IMR-90 (cell line): Measurements from ENCODE around the gene MMAB. TPM values are rescaled to one million over a fixed set of nuclear protein-coding genes. Genes with fewer than 3 reads are reported as not detected.

Experiments
- ATAC-seq: fragments of 200-7000 bp; cut with Tn5 transposase; 2 replicates; pipeline ENCODE4 v1.9.1; 2020; ENCODE audit warnings: low read depth, mild to moderate bottlenecking, moderate library complexity
- BruUV-seq: library from RNA; stranded (reverse); fragments of 400-500 nt; replicated peaks from 2 replicates; lab custom pipeline; 2021; lab: Mats Ljungman, UMichigan
- CTCF ChIA-PET: fragments of 300-600 bp; formaldehyde crosslinking; extraction: SDS; loops from one replicate; lab custom pipeline; 2021; ENCODE audit warnings: antibody characterized with exemption; lab: Yijun Ruan, JAX
- POLR2A ChIA-PET: fragments of 300-600 bp; sonication (Branson Sonifier 250); formaldehyde crosslinking; loops from one replicate; lab custom pipeline; 2022; ENCODE audit warnings: antibody characterized with exemption; ENCODE audit not compliant: unreplicated experiment; lab: Charles Lee
- DNase-seq: peaks from one replicate; pipeline ENCODE4 v3.0.0; 2013
- H2AFZ ChIP-seq: replicated peaks from 2 replicates; pipeline ENCODE3; 2013; ENCODE audit warnings: low read length, mild to moderate bottlenecking; ENCODE audit not compliant: poor library complexity
- H2AK5ac ChIP-seq: 2 replicates; pipeline ENCODE4 v1.6.1; 2013; ENCODE audit warnings: low read depth, low read length, inconsistent platforms
- H2AK9ac ChIP-seq: replicated peaks from 2 replicates; pipeline ENCODE3; 2013; ENCODE audit warnings: mild to moderate bottlenecking, low read depth, low read length, moderate library complexity; ENCODE audit not compliant: poor library complexity
- H2BK120ac ChIP-seq: 2 replicates; pipeline ENCODE4 v1.6.1; 2013; ENCODE audit warnings: low read depth, low read length, inconsistent platforms
- H2BK15ac ChIP-seq: 3 replicates; pipeline ENCODE4 v1.6.1; 2013; ENCODE audit warnings: low read depth, low read length, inconsistent platforms
- H2BK20ac ChIP-seq: 2 replicates; pipeline ENCODE4 v1.6.1; 2013; ENCODE audit warnings: low read depth, mild to moderate bottlenecking, inconsistent platforms, low read length, moderate library complexity
- H2BK5ac ChIP-seq: 2 replicates; pipeline ENCODE4 v1.6.1; 2013; ENCODE audit warnings: mild to moderate bottlenecking, low read depth, low read length, inconsistent platforms; ENCODE audit not compliant: poor library complexity, severe bottlenecking
- H3K14ac ChIP-seq: replicated peaks from 2 replicates; pipeline ENCODE4 v1.6.1; 2013; ENCODE audit warnings: low read depth, low read length, inconsistent platforms
- H3K18ac ChIP-seq: 2 replicates; pipeline ENCODE4 v1.6.1; 2013; ENCODE audit warnings: low read depth, low read length, control low read depth
- H3K23ac ChIP-seq: 2 replicates; pipeline ENCODE4 v1.6.1; 2013; ENCODE audit warnings: low read depth, low read length, inconsistent platforms
- H3K27ac ChIP-seq: 2 replicates; pipeline ENCODE4 v1.5.1; 2013; ENCODE audit warnings: mild to moderate bottlenecking, control low read depth, low read length; ENCODE audit not compliant: insufficient read depth
- H3K27me3 ChIP-seq: 2 replicates; pipeline ENCODE4 v1.6.1; 2013; ENCODE audit warnings: low read length; ENCODE audit not compliant: control insufficient read depth, insufficient read depth
- H3K36me3 ChIP-seq: 2 replicates; pipeline ENCODE4 v1.6.1; 2013; ENCODE audit warnings: low read length, mixed read lengths; ENCODE audit not compliant: control insufficient read depth, insufficient read depth
- H3K4ac ChIP-seq: 2 replicates; pipeline ENCODE4 v1.6.1; 2013; ENCODE audit warnings: low read depth, low read length, inconsistent platforms
- H3K4me1 ChIP-seq: 2 replicates; pipeline ENCODE4 v1.6.1; 2013; ENCODE audit warnings: low read length, mixed read lengths; ENCODE audit not compliant: control insufficient read depth, insufficient read depth
- H3K4me2 ChIP-seq: 2 replicates; pipeline ENCODE4 v1.6.1; 2013; ENCODE audit warnings: low read depth, mild to moderate bottlenecking, control low read depth, low read length, moderate library complexity
- H3K4me3 ChIP-seq: 2 replicates; pipeline ENCODE4 v1.5.1; 2013; ENCODE audit warnings: low read depth, mild to moderate bottlenecking, control low read depth, low read length, moderate library complexity; ENCODE audit not compliant: insufficient read depth
- H3K56ac ChIP-seq: 2 replicates; pipeline ENCODE4 v1.6.1; 2013; ENCODE audit warnings: low read length, inconsistent platforms; ENCODE audit not compliant: insufficient read depth; ENCODE audit errors: extremely low read depth
- H3K79me1 ChIP-seq, 2 experiments: 2 replicates each; pipeline ENCODE4 v1.6.1; 2013; ENCODE audit warnings: low read length in 2 of 2, inconsistent platforms in 1 of 2, low read depth in 1 of 2
- H3K9ac ChIP-seq: 2 replicates; pipeline ENCODE4 v1.6.1; 2013; ENCODE audit warnings: low read depth, low read length, control low read depth
- H3K9me1 ChIP-seq: 2 replicates; pipeline ENCODE4 v1.6.1; 2013; ENCODE audit warnings: low read length, inconsistent platforms; ENCODE audit not compliant: insufficient read depth
- H3K9me3 ChIP-seq: 2 replicates; pipeline ENCODE4 v1.6.1; 2013; ENCODE audit warnings: low read length; ENCODE audit not compliant: control insufficient read depth, insufficient read depth
- H4K20me1 ChIP-seq: 2 replicates; pipeline ENCODE4 v1.6.1; 2013; ENCODE audit warnings: low read length, inconsistent platforms; ENCODE audit not compliant: insufficient read depth
- H4K5ac ChIP-seq: 2 replicates; pipeline ENCODE4 v1.6.1; 2013; ENCODE audit warnings: mild to moderate bottlenecking, low read depth, low read length, control low read depth
- H4K8ac ChIP-seq, 2 experiments: 2 replicates each; pipeline ENCODE4 v1.6.1; 2013; ENCODE audit warnings: low read depth in 2 of 2, low read length in 2 of 2, control low read depth in 1 of 2, inconsistent platforms in 1 of 2
- H4K91ac ChIP-seq: 2 replicates; pipeline ENCODE4 v1.6.1; 2013; ENCODE audit warnings: low read depth, low read length, inconsistent platforms; ENCODE audit not compliant: insufficient read depth
- CEBPB ChIP-seq: IDR thresholded peaks from 2 replicates; pipeline ENCODE4 v1.6.1; 2012; ENCODE audit warnings: low read depth, low read length, improper control_type of control experiment
- FOS ChIP-seq: fragments of 150-350 bp; IDR thresholded peaks from 2 replicates; pipeline ENCODE4 v1.6.1; 2016; ENCODE audit warnings: low read depth, low read length
- MAFK ChIP-seq: IDR thresholded peaks from 2 replicates; pipeline ENCODE4 v1.6.1; 2012; ENCODE audit warnings: low read depth, low read length, improper control_type of control experiment
- MAZ ChIP-seq: IDR thresholded peaks from 2 replicates; pipeline ENCODE4 v1.6.1; 2012; ENCODE audit warnings: low read depth, mild to moderate bottlenecking, low read length, improper control_type of control experiment, moderate library complexity, borderline replicate concordance
- WGBS, 2 experiments: methylation state at CpG; one replicate each; pipeline versions ENCODE4 v1.1.5 to v1.1.7; 2013; ENCODE audit warnings: missing lambda C conversion rate in 2 of 2; ENCODE audit not compliant: insufficient read length in 1 of 2; ENCODE audit errors: extremely low coverage in 2 of 2; 5-methylcytosine and 5-hydroxymethylcytosine counted together
- dilution Hi-C: fragments of 300-500 bp; cut with HindIII; formaldehyde crosslinking; loops from one replicate; pipeline ENCODE4 v1.14.3; 2018; ENCODE audit warnings: low sequenced_read_pairs; ENCODE audit not compliant: unreplicated experiment
- in situ Hi-C: fragments of 300-500 bp; cut with MboI; formaldehyde crosslinking; loops from 3 replicates; pipeline ENCODE4 v1.14.3; 2019; ENCODE audit warnings: low sequenced_read_pairs, inconsistent platforms, mixed read lengths
- intact Hi-C: fragments of 100-400 bp; cut with micrococcal nuclease; formaldehyde crosslinking; loops from 2 replicates; pipeline ENCODE4 v1.10.0; 2022
- polyA plus RNA-seq, 3 experiments: library from polyadenylated mRNA; depleted of rRNA; stranded (reverse); fragments of >200 nt; gene quantifications; 2 replicates each; pipeline ENCODE4 v1.2.3, GENCODE V29; 2012; ENCODE audit warnings: low replicate concordance in 1 of 3
- total RNA-seq: library from RNA; depleted of rRNA; stranded (reverse); fragments of >200 nt; gene quantifications from 2 replicates; pipeline ENCODE4 v1.2.3, GENCODE V29; 2012
- TF ChIP-seq, protein P1 (sequence below): fragments of 150-350 bp; IDR thresholded peaks from 2 replicates; pipeline ENCODE4 v1.6.1; 2016; ENCODE audit warnings: low read depth, mild to moderate bottlenecking, low read length, moderate library complexity, borderline replicate concordance

MMAB gene
- total and polyA plus RNA-seq, 2 of the 4 experiments (the other 2 are of a cell fraction) = 16.5 to 16.9 TPM

DNA sequence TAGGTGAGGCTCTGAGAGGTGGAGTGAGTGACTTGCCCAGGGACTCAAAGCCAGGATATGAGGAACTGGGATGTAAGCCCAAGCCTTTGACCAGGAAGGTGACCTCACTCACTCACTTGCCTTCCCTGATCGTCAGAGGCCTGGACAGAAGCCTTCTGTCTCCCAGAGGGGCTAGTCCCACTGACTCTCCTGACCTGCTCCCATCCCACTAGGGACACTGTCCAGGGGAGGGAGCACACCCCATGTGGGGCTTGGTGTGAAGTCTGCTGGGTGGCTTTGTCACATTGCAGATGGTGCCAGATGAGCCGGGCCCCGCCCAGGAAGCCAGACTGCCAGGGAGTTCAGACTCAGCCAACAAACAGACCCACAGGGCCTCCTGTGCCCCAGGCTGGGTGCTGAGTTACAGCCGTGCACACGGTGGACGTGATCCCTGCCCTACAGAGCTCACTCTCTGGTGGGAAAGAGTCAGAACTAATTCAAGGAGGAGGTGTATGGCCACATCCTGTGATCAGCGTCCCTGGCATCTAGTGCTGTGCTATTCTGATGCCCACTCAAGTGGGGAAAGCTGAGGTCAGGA is 28.3 kb downstream of the MMAB start:
- Histone ChIP-seq H4K5ac (no peak overlapping the region), H3K27ac (no peak overlapping the region), H3K4me2 (no peak overlapping the region), H3K4me3 (no peak overlapping the region), H3K9ac (no peak overlapping the region), H3K4me1 (no peaks in the 10 kb centered on the region), H3K9me1 (no peaks in the 10 kb centered on the region), H2BK5ac (no peak overlapping the region), H3K23ac (peak overlapping the region; percentile 15; the same call in 1 of the 2 replicates), H3K9me3 (no peaks in the 10 kb centered on the region), H2BK20ac (peak overlapping the region; percentile 17; the same call in 1 of the 2 replicates), H3K79me1 (peaks cover 0 to under 1% of the 10 kb centered on the region in 2 experiments; a peak in 2 of 4 replicates), H3K27me3 (peaks cover 20% of the 10 kb centered on the region), H2AK9ac (peak overlapping the region; percentile 75), H3K14ac (peak overlapping the region; percentile 30), H2BK120ac (peak overlapping the region; percentile 27; the same call in 1 of the 2 replicates), H4K8ac (peak overlapping the region in 1 of 2 experiments; percentile 39; a peak in 1 of 4 replicates), H3K56ac (no peak overlapping the region), H2BK15ac (no peak overlapping the region), H2AFZ (peak overlapping the region; percentile 84), H3K4ac (0 out of 2 replicates have a peak overlapping the region, but pooled peaks have one; percentile 22), H3K36me3 (no peaks in the 10 kb centered on the region), H2AK5ac (no peak overlapping the region), H3K18ac (no peak overlapping the region), H4K20me1 (no peaks in the 10 kb centered on the region), H4K91ac (no peak overlapping the region)
- intact Hi-C loops (no loop called here), in situ Hi-C loops (no loop called here), dilution Hi-C loops (no loop called here)
- ChIA-PET CTCF (no interaction called here), POLR2A (no interaction called here)
- peak; percentile 37 for DNase-seq
- WGBS, 2 experiments = 60% methylated on average over 1 of the region's 7 CpGs; no CpG with 5 or more reads in 1 of the 2 experiments
- peak; percentile 57 for ATAC-seq
- TF ChIP-seq FOS (no peak), CEBPB (no peak), MAZ (no peak), MAFK (no peak)
- TF ChIP-seq, protein P1, sequence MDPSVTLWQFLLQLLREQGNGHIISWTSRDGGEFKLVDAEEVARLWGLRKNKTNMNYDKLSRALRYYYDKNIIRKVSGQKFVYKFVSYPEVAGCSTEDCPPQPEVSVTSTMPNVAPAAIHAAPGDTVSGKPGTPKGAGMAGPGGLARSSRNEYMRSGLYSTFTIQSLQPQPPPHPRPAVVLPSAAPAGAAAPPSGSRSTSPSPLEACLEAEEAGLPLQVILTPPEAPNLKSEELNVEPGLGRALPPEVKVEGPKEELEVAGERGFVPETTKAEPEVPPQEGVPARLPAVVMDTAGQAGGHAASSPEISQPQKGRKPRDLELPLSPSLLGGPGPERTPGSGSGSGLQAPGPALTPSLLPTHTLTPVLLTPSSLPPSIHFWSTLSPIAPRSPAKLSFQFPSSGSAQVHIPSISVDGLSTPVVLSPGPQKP = no peak
- BruUV-seq = no TSS peak
